ENCODE measurements around the gene KYAT1. TPM values are rescaled to one million over a fixed set of nuclear protein-coding genes. Genes with fewer than 3 reads are reported as not detected.
A peak's percentile ranks its signal among the peaks of the same experiment; 100 is the strongest.

The KYAT1 gene
- total and polyA plus RNA-seq, 10 donors: 4.7 to 19.9 (median 6.6) TPM

DNA sequence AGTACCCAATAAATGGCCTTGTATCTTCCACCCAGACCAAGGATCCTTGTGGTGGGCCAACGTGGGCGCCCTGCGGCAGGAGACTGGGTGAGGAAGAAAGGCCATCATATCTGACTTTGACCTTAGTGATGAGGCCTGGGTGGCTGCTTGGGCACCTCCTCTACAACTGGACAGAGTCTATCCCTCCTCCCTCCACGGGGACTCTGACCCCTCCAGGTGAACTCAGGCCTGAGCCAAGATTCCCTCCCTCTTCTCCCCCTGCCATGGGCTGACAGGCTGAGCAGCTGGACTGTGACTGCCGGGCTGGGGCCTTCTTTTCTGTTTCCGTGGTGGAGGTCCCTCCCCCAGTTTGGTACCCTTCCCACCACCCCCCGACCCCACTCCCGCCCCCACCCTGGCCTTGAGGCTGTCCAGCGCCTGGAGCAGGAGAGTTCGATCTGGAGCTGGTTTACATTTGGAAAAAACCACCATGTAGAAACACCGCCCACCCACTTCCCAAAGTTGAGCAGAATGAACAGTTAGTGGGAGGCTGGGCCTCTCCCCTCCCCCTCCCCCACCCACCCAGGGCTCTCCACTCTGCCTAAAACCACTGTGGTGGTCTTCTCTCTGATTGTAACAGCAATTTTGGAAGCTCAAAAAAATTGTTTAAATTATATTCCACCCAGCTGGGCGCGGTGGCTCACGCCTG lies 37.8 kb upstream of the KYAT1 start:
- Histone ChIP-seq H3K4me1 (peaks cover 5 to 88% (median 57%) of the 10 kb centered on the region in 6 donors), H3K4me3 (no peak overlapping the region), H3K36me3 (peaks cover 0 to 50% (median 26%) of the 10 kb centered on the region in 6 donors), H3K27me3 (replicated peaks in 1 of 7) (peaks cover 0 to 9% (median 0%) of the 10 kb centered on the region in 7 donors), H3K9me3 (no peaks in the 10 kb centered on the region), H3K27ac (peak overlapping the region in 5 of 8 donors; percentile 60 to 84 (median 78))
- TF ChIP-seq CTCF (IDR thresholded peaks at IDR 0.05 in 8 of 11, conservative IDR thresholded peaks at IDR 0.05 in 3 of 11): no peak
- TF ChIP-seq POLR2AphosphoS5 (IDR thresholded peaks at IDR 0.05): no peak
- DNase-seq: no peak
- WGBS, 5 donors: 87 to 92% (median 88%) methylated on average over 14 of the region's 14 CpGs
- intact Hi-C loops (cut with DNase I; ENCODE audit: low total_unique reads): no loop called here

DNA sequence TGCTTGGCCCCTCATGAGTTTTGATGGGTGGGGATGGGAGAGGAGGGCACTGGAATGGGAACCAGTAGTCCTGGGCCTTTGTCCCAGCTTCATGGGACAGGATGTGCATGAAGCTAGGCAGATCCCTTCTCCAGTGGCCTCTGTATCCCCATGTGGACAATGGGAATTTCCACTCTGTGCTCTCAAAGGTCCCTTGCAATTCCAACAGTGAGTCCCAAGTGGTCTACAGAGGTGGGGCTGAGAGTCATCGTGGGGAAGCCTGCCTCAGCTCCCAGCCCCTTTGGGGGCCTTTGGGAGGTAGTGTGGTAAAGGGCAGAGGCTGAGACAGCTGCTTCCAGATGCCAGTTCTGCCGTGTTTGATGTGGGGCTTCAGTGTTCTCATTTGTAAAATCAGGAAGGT lies 37.2 kb upstream of the KYAT1 start:
- Histone ChIP-seq H3K9me3 (no peaks in the 10 kb centered on the region), H3K4me1 (peaks cover 5 to 95% (median 63%) of the 10 kb centered on the region in 6 donors), H3K27me3 (replicated peaks in 1 of 7) (peaks cover 0 to 9% (median 0%) of the 10 kb centered on the region in 7 donors), H3K4me3 (no peak overlapping the region), H3K27ac (peak overlapping the region in 4 of 8 donors; percentile 71 to 84 (median 80)), H3K36me3 (peaks cover 0 to 55% (median 26%) of the 10 kb centered on the region in 6 donors)
- TF ChIP-seq CTCF (IDR thresholded peaks at IDR 0.05 in 8 of 11, conservative IDR thresholded peaks at IDR 0.05 in 3 of 11): no peak
- TF ChIP-seq POLR2AphosphoS5 (IDR thresholded peaks at IDR 0.05): no peak
- no peak for TF ChIP-seq POLR2A (IDR thresholded peaks at IDR 0.05)
- intact Hi-C loops (cut with DNase I; ENCODE audit: low total_unique reads): no loop called here
- no peak for DNase-seq
- WGBS, 5 donors: 48 to 70% (median 50%) methylated on average over 1 to 2 of the region's 2 CpGs

GRCh38 chr9:128917151-128917849 lies 35.5 kb upstream of the KYAT1 start:
- Histone ChIP-seq H3K27ac (peak overlapping the region in 7 of 8 donors; percentile 58 to 80 (median 72)), H3K4me1 (peaks cover 12 to 96% (median 72%) of the 10 kb centered on the region in 6 donors), H3K9me3 (no peaks in the 10 kb centered on the region), H3K27me3 (replicated peaks in 1 of 7) (peaks cover 0 to 5% (median 0%) of the 10 kb centered on the region in 7 donors), H3K36me3 (peaks cover 0 to 68% (median 26%) of the 10 kb centered on the region in 6 donors), H3K4me3 (no peak overlapping the region)
- TF ChIP-seq CTCF (IDR thresholded peaks at IDR 0.05 in 8 of 11, conservative IDR thresholded peaks at IDR 0.05 in 3 of 11) (no peak), POLR2AphosphoS5 (IDR thresholded peaks at IDR 0.05) (peak; percentile 59 to 70 (median 68))
- DNase-seq: no peak
- intact Hi-C loops (cut with DNase I; ENCODE audit: low total_unique reads): no loop called here
- WGBS, 5 donors: 66 to 85% (median 82%) methylated on average over 26 of the region's 26 CpGs

- Histone ChIP-seq H3K27me3 (replicated peaks in 1 of 7) (no peaks in the 10 kb centered on the region), H3K27ac (peak overlapping the region in 7 of 8 donors; percentile 58 to 80 (median 72)), H3K4me3 (no peak overlapping the region), H3K9me3 (no peaks in the 10 kb centered on the region), H3K36me3 (peaks cover 0 to 74% (median 26%) of the 10 kb centered on the region in 6 donors), H3K4me1 (peaks cover 17 to 96% (median 73%) of the 10 kb centered on the region in 6 donors)
- DNase-seq: no peak
- intact Hi-C loops (cut with DNase I; ENCODE audit: low total_unique reads): no loop called here
- 86 to 92% (median 90%) methylated on average over 11 of the region's 11 CpGs for WGBS, 5 donors
- TF ChIP-seq CTCF (IDR thresholded peaks at IDR 0.05 in 8 of 11, conservative IDR thresholded peaks at IDR 0.05 in 3 of 11) (no peak), POLR2A (IDR thresholded peaks at IDR 0.05) (no peak), POLR2AphosphoS5 (IDR thresholded peaks at IDR 0.05) (no peak)
Observed at GRCh38 chr9:128916745-128917144, 35.0 kb upstream of the KYAT1 start.

Measured in spleen (tissue), 11 donors.